ENCODE results near the gene SPATA24. TPM values are rescaled to one million over a fixed set of nuclear protein-coding genes. Genes with fewer than 3 reads are reported as not detected.

SPATA24 gene
- total and polyA plus RNA-seq, 2 of the 13 experiments (the other 11 are each of a cell fraction or from before 2014, with no cell fraction given), result 6.0 to 11.1 TPM

DNA sequence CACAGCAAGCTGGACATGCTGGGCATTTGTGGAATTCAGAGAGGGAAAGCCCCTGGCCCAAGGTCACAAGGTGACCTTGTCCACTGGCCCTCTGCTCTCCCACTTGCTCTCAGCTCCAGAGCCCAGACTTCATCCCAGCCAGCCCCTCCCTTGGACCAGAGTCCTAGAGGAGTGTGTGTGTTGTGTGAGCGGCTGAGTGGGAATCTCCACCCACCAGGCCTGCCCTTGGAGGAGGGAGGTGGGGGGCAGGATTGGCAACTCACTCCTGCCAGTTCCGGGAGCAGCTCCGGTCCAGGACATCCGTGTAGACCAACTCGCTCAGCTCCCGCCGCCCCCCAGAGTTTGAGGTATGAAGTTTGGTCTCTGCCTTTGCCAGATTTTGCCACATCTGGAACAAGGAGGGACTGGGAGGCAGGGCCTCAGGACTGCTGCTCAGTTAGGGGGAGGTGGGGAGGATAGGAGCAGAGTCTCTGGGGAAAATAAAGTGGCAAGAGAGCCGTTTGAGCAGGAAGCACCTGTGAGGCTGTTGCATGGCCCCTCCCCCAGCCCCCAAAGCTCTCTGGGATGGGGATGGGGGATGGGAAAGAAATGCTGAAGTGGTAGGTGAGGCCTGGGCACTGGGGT lies 15.6 kb downstream of the SPATA24 start (continued):
- TF ChIP-seq ELF3 (CRISPR knock-in tag; IDR thresholded peaks at IDR 0.05), result peak; percentile 74
- TF ChIP-seq TEAD2 (CRISPR knock-in tag; IDR thresholded peaks at IDR 0.05), result no peak
- no peak for TF ChIP-seq ZMYM2 (CRISPR knock-in tag; IDR thresholded peaks at IDR 0.05)
- TF ChIP-seq ZNF782 (CRISPR knock-in tag; IDR thresholded peaks at IDR 0.05; ENCODE audit: borderline replicate concordance), result no peak
- no peak for TF ChIP-seq NRL (CRISPR knock-in tag; IDR thresholded peaks at IDR 0.05; ENCODE audit: borderline replicate concordance)
- peak; percentile 71; the same call in 1 of the 2 replicates for TF ChIP-seq SALL1 (CRISPR knock-in tag; IDR thresholded peaks at IDR 0.05)
- TF ChIP-seq TCF7 (IDR thresholded peaks at IDR 0.05; ENCODE audit: low read depth), result no peak
- peak; percentile 29; the same call in 1 of the 2 replicates for TF ChIP-seq MEF2D (CRISPR knock-in tag; IDR thresholded peaks at IDR 0.05)
- no peak for TF ChIP-seq NBN (conservative IDR thresholded peaks at IDR 0.05)
- TF ChIP-seq ARID2 (CRISPR knock-in tag; IDR thresholded peaks at IDR 0.05; ENCODE audit: borderline replicate concordance), result no peak
- no peak; the same call in 1 of the 2 replicates for TF ChIP-seq HIVEP1 (CRISPR knock-in tag; IDR thresholded peaks at IDR 0.05)
- TF ChIP-seq, protein P1, sequence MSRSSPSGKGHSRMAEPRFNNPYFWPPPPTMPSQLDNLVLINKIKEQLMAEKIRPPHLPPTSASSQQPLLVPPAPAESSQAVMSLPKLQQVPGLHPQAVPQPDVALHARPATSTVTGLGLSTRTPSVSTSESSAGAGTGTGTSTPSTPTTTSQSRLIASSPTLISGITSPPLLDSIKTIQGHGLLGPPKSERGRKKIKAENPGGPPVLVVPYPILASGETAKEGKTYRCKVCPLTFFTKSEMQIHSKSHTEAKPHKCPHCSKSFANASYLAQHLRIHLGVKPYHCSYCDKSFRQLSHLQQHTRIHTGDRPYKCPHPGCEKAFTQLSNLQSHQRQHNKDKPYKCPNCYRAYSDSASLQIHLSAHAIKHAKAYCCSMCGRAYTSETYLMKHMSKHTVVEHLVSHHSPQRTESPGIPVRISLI (CRISPR knock-in tag; IDR thresholded peaks at IDR 0.05; ENCODE audit: borderline replicate concordance), result 0 out of 2 replicates have a peak, but pooled peaks have one; percentile 12
- TF ChIP-seq, protein P2, sequence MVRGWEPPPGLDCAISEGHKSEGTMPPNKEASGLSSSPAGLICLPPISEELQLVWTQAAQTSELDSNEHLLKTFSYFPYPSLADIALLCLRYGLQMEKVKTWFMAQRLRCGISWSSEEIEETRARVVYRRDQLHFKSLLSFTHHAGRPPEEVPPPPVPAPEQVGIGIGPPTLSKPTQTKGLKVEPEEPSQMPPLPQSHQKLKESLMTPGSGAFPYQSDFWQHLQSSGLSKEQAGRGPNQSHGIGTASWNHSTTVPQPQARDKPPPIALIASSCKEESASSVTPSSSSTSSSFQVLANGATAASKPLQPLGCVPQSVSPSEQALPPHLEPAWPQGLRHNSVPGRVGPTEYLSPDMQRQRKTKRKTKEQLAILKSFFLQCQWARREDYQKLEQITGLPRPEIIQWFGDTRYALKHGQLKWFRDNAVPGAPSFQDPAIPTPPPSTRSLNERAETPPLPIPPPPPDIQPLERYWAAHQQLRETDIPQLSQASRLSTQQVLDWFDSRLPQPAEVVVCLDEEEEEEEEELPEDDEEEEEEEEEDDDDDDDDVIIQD (CRISPR knock-in tag; IDR thresholded peaks at IDR 0.05; ENCODE audit: low read depth), result no peak
- TF ChIP-seq ZFP90 (CRISPR knock-in tag; IDR thresholded peaks at IDR 0.05; ENCODE audit: borderline replicate concordance), result no peak; the same call in 1 of the 2 replicates
- TF ChIP-seq, protein P3, sequence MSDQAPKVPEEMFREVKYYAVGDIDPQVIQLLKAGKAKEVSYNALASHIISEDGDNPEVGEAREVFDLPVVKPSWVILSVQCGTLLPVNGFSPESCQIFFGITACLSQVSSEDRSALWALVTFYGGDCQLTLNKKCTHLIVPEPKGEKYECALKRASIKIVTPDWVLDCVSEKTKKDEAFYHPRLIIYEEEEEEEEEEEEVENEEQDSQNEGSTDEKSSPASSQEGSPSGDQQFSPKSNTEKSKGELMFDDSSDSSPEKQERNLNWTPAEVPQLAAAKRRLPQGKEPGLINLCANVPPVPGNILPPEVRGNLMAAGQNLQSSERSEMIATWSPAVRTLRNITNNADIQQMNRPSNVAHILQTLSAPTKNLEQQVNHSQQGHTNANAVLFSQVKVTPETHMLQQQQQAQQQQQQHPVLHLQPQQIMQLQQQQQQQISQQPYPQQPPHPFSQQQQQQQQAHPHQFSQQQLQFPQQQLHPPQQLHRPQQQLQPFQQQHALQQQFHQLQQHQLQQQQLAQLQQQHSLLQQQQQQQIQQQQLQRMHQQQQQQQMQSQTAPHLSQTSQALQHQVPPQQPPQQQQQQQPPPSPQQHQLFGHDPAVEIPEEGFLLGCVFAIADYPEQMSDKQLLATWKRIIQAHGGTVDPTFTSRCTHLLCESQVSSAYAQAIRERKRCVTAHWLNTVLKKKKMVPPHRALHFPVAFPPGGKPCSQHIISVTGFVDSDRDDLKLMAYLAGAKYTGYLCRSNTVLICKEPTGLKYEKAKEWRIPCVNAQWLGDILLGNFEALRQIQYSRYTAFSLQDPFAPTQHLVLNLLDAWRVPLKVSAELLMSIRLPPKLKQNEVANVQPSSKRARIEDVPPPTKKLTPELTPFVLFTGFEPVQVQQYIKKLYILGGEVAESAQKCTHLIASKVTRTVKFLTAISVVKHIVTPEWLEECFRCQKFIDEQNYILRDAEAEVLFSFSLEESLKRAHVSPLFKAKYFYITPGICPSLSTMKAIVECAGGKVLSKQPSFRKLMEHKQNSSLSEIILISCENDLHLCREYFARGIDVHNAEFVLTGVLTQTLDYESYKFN (CRISPR knock-in tag; conservative IDR thresholded peaks at IDR 0.05), result peak; percentile 79
- TF ChIP-seq ZFYVE20 (CRISPR knock-in tag; IDR thresholded peaks at IDR 0.05; ENCODE audit: borderline replicate concordance, low read depth), result no peak
- TF ChIP-seq, protein P4, sequence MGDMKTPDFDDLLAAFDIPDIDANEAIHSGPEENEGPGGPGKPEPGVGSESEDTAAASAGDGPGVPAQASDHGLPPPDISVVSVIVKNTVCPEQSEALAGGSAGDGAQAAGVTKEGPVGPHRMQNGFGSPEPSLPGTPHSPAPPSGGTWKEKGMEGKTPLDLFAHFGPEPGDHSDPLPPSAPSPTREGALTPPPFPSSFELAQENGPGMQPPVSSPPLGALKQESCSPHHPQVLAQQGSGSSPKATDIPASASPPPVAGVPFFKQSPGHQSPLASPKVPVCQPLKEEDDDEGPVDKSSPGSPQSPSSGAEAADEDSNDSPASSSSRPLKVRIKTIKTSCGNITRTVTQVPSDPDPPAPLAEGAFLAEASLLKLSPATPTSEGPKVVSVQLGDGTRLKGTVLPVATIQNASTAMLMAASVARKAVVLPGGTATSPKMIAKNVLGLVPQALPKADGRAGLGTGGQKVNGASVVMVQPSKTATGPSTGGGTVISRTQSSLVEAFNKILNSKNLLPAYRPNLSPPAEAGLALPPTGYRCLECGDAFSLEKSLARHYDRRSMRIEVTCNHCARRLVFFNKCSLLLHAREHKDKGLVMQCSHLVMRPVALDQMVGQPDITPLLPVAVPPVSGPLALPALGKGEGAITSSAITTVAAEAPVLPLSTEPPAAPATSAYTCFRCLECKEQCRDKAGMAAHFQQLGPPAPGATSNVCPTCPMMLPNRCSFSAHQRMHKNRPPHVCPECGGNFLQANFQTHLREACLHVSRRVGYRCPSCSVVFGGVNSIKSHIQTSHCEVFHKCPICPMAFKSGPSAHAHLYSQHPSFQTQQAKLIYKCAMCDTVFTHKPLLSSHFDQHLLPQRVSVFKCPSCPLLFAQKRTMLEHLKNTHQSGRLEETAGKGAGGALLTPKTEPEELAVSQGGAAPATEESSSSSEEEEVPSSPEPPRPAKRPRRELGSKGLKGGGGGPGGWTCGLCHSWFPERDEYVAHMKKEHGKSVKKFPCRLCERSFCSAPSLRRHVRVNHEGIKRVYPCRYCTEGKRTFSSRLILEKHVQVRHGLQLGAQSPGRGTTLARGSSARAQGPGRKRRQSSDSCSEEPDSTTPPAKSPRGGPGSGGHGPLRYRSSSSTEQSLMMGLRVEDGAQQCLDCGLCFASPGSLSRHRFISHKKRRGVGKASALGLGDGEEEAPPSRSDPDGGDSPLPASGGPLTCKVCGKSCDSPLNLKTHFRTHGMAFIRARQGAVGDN (CRISPR knock-in tag; IDR thresholded peaks at IDR 0.05), result peak; percentile 84
- TF ChIP-seq SCMH1 (CRISPR knock-in tag; IDR thresholded peaks at IDR 0.05; ENCODE audit: borderline replicate concordance), result no peak

Data from HepG2 (cell line).